Left cardiac atrium (tissue), 4 donors: ENCODE measurements around the gene FGF6. TPM values are rescaled to one million over a fixed set of nuclear protein-coding genes. Genes with fewer than 3 reads are reported as not detected.
"Not testable (repeated sequence)": the region's sequence is repeated elsewhere in the genome, so short reads cannot be mapped to it uniquely, and the experiment has no call there.

Experiments used
- ATAC-seq, 2 donors: fragments of 200-7000 bp; cut with Tn5 transposase; one replicate each; pipeline ENCODE4 v1.9.1; 2020; ENCODE audit warnings: mild to moderate bottlenecking in 2 of 2, moderate library complexity in 2 of 2
- DNase-seq: peaks from one replicate; pipeline ENCODE4 v3.0.0-alpha.2; 2020
- intact Hi-C, 2 donors: fragments of 100-400 bp; cut with DNase I; formaldehyde crosslinking; loops; one replicate each; pipeline versions ENCODE4 v1.14.1 to v1.15.1; 2022 to 2023
- total RNA-seq, 2 donors: library from RNA; stranded (reverse); fragmentation: NEBNext Ultra II Directional; extraction: Animal tissue kit (Norgen Biotek cat#: 25700); gene quantifications; one replicate each; pipeline ENCODE4 v1.2.1, GENCODE V29; 2021
- donor health status: DM: no; HTN: yes; CAD: no.
- donor health status: DM: no; HTN: yes; CAD: no; lungs with severe emphysema.
- donor health status: DM: yes; HTN: yes; CAD: no.
- donor health status: Dilated cardiomyopathy.

FGF6 gene
- total RNA-seq, 2 donors from 2014 or later = not detected

DNA sequence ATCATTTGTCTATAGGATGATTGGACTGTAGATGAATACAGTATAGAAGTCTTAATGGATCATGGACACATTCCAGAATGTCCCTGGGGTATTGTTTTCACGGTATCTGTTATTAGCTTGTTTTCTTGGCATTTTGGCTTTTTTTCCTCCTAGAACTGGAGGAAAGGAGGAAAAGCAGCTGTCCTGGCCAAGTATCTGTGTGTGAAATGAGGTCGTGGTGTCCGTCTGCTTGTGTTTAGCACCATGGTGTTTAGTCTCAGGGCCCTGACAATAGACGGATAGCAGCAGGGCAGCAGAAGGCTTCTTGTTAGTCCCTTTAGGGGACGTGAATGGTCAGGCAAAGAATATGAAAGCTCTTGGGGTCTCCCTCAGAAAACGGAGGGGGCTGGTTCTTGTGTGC is 21.2 kb downstream of the FGF6 start:
- no peak for DNase-seq
- no peak for ATAC-seq
- intact Hi-C loops = no loop called here

DNA sequence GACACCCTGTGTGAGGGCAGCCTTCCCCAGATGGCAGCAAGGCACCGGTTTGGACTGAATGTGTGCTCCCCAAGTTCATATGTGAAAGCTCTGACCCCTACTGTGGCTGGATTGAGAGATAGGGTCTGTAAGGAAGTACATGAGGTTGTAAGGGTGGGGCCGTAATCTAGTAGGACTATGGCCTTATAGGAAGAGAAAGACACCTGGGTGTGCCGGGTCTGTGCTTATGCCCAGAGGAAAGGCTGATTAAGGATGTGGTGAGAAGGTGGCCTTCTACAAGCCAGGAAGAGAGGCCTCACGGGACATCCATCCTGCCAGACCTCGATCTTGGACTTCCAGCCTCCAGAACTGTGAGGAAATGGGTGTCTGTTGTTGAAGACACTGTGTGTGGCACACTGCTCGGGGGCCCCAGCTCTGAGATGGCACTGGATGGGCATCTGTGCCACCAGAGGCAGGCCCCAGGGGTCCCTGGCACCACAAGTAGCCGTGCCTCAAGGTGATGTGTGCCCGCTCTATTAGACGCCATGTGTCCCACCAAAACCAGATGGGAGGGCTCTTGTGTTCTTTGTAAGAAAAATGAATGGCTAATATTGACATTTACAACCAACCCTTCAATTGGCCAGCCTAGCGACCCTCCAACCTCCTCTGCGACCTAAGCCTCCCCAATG is 22.0 kb downstream of the FGF6 start:
- DNase-seq = no peak
- intact Hi-C loops = no loop called here
- no peak for ATAC-seq

DNA sequence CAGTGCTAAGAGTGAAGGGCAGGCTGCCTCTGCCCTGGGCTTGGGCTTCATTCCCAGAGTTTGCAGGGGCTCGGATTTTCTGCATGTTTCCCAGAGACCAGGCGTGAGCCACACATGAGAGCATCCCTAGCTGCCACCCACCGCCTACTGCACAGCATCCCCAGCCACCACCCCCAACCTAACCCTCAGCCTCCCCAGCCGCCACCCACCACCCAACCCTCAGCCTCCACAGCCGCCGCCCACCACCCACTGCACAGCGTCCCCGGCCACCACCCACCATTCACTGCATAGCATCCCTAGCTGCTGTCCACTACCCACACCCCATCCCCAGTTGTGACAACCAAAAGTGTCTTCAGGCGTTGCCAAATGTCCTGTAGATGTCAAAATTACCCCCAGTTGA is 22.6 kb downstream of the FGF6 start:
- no peak for DNase-seq
- intact Hi-C loops = no loop called here
- ATAC-seq = no peak

DNA sequence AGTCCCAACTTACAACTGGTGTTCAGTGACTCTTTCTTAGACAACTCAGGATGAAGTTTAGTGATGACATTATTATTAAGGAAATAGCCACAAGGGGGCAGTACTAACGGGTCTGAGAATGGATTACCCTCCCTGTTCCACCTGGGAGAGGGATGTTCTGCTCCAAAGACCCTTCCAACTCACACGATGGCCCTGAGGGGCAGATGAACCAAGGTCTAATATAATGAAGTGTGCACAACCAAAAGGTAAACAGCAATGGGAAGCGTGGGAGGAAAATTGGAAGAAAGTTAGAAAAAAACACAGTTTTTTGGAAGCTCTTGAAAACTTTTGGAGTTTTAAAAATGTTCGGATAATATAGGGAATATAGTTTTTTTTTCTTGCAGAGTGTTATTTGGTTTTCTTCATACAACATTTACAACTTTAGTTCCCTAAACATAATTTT is 24.0 kb downstream of the FGF6 start:
- ATAC-seq = peak in 1 of 2 donors; percentile 31
- intact Hi-C loops = no loop called here
- no peak for DNase-seq

DNA sequence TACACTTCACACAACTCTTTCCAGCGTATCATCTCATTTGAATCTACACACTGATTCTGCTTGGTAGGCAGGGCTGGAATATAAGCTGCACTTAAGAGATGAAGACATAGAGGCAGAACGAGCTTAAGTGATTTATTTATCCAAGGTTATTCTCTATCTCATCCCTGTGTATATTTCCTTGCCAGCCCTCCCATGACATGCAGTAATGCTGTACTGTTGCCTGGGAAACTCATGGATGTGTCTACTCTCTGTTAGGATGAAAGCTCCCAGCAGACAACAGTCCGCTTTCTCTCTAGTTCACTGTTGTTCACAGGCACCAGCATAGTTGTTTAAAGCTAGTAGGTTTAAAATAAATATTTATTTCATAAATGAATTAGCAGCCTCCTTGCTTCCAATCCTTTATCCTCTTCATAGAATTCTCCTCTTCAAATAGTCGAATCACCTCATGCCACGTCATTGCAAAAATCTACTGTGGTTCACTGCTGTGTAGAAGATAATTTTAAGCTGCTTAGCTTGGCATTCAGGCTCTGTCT is 25.4 kb downstream of the FGF6 start:
- ATAC-seq (no peak), DNase-seq (no peak)
- intact Hi-C loops = no loop called here

DNA sequence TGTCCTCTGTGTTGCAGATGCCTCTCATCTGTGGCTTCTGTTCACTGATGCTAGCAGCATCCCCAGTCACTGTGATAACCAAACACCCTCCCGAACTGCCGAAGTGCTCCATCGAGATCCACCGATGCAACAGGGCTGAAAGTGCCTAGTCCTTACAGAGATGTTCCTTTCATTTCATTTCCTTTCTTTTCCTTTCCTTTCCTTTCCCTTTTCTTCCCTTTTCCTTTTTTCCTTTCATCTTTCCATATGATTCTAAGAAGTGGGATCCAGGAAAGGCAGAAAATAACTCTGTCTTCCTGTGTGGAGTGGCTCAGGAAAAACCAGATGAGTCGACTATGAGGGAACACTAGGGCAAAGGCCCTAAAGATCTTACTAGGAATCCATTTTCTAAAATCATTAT is 26.7 kb downstream of the FGF6 start:
- DNase-seq (no peak), ATAC-seq (no peak)
- intact Hi-C loops = no loop called here

DNA sequence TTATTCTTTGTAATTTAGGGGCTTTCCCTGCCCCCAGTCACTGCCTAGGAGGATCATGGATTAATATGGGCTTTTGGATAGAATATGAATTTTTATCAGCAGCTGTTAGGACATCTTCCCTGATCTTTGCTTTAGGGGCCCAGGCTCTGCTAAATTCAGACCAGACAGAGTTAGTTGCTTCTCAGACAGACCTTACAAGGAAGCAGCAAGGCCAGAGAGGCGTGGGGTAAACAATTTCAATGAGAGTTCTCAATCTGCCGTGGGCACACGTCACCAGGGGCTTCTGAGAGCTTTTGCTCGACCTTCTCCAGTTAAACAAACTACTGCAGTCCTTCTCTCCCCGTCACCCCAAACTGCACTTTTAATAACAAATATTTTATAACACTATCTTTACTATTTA is 27.7 kb downstream of the FGF6 start:
- DNase-seq (no peak), ATAC-seq (no peak)
- intact Hi-C loops = no loop called here

DNA sequence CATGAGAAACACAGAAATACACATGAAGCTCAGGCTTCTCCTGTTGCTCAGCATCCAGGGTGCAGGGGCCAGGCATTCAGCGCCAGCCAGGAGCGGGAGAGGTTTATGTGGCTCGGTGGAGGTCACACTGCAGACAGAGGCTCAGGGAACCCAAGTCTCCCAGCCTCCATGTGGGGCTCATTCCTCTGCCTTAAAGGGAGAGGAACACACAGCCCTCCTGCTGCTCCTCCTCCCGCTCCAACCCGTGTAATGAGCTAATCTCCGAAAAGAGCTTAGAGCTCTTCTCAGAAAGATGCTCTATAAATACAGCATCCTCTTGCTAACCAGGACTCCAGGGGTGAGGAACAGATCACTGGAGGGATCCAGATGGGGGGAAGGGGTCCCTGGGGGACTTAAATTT is 28.2 kb downstream of the FGF6 start:
- intact Hi-C loops = no loop called here
- no peak for ATAC-seq

DNA sequence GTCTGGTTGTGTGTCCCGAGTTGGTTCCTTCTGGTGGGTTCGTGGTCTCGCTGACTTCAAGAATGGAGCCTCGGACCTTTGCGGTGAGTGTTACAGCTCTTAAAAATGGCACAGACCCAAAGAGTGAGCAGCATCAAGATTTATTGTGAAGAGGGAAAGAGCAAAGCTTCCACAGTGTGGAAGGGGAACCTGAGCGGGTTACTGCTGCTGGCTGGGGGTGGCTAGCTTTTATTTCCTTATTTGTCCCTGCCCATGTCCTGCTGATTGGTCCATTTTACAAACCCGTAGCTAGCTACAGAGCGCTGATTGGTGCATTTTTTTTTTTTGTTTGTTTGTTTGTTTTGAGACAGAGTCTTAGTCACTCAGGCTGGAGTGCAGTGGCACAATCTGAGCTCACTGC is 29.3 kb downstream of the FGF6 start:
- DNase-seq (no peak), ATAC-seq (no peak)
- intact Hi-C loops = no loop called here

More for the DNA sequence above, 28.2 kb downstream of the FGF6 start:
- DNase-seq = no peak

DNA sequence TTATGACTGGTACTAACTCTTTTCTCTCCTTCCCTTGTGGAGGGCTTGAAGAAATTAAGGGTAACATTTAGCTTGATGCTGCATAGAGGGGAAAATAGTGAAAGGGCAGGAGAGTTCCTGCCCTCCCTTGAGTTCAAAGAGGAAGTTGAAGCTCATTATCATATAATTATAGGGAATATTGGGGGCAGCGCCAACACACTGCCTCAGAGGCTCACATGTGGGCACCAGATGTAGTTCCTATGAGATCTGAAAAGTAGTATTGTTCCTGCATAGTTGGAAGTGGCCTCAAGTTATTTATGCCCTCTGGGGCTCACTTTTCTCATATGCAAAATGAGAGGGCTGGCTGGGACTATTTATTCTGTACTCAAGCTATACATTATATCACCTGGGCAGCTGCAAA is 33.1 kb downstream of the FGF6 start:
- intact Hi-C loops = no loop called here
- ATAC-seq (no peak), DNase-seq (no peak)

DNA sequence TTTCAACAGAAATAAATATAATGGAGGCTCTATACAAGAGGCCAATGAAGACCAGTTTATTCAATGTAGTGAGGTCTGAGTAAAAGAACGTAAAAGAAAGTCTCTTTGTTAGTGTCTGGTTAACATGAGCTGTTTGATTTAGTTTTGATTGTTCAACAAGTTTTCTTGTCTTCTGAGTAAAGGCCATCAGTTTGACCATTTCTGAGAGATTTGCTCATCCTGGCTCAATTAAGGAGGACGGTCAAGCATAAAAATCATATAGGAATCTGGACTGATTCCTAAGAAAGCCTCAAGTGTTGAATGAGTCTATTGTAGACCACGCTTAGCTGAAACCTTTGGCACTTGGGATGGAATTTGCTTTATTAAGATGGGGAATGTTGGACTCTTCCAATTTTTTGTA is 33.6 kb downstream of the FGF6 start:
- DNase-seq (no peak), ATAC-seq (no peak)
- intact Hi-C loops = no loop called here

DNA sequence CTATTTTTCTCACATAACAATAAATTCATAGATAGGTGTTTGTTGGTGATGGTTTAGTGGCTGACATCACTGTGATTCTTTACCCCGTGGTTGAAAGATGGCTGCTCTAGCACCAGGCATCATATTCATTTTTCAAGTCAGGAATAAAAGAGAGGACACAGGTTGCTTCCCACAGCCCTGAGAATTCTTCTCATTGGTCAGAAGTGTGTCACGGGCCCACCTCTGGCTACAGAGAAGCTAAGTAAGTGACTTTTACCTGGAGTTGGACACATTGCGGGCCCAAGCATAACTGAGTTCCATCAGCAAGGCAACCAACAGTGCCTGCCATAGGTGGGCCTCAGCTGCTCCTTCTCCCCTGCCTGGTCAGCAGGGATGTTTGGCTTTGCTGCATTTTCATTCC is 38.5 kb downstream of the FGF6 start:
- intact Hi-C loops = no loop called here
- ATAC-seq (no peak), DNase-seq (no peak)

DNA sequence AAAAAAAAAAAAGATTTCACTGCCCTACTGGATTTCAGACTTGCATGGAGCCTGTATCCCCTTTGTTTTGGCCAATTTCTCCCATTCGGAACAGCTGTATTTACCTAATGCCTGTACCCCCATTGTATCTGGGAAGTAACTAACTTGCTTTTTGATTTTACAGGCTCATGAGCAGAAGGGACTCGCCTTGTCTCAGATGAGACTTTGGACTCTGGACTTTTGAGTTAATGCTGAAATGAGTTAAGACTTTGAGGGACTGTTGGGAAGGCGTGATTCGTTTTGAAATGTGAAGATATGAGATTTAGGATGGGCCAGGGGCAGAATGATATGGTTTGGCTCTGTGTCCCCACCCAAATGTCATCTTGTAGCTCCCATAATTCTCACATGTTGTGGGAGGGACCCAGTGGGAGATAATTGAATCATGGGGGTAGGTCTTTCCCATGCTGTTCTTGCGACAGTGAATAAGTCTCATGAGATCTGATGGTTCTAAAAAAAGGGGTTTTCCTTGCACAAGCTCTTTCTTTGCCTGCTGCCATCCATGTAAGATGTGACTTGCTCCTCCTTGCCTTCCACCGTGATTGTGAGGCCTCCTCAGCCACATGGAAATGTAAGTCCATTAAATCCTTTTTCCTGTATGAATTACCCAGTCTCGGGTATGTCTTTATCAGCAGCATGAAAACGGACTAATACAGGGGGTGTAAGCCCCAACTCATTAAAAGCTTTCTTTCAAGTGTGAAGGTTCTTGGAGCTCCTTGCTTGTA is 40.6 kb downstream of the FGF6 start:
- intact Hi-C loops, DNase-seq, ATAC-seq: not testable (repeated sequence)

DNA sequence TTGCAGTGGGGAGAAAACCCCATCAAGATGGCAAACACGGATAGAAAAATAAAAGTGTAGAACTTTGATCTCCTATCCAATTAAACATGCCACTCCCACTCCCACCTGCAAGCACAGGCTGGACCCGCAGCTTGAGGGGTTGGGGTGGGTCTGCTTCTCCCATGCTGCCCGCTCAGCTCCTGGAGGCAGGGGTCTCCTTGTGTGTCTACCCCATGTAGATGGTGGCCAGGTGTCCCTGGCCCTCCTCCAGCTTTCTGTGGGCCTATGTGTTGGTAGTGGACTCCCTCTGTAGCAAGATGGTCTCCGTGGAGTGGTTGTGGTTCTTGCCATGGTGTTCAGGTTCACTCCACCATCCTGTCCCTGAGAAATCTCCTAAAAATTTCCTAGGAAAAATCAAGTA is 42.6 kb downstream of the FGF6 start:
- DNase-seq (no peak), ATAC-seq (no peak)

DNA sequence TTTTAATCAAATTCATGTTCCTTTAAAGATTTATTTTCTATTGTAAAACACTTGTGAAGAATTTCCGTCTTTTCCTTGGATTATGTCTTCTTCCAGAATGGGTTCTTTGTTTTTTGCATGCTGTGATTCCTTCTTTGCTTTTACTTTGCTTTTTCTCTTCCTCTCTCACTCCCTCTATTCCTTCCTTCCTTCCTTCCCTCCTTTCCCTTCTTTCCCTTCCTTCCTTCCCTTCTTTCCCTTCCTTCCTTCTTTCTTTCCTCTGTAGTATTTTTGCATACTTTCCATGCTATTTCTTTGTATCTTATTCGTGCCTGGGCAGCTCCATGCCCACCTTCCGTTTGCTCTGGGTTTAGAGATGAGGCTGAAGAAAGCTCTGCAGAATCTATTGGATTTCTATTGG is 44.5 kb downstream of the FGF6 start:
- intact Hi-C loops = no loop called here
- no peak for DNase-seq
- no peak for ATAC-seq

More for the DNA sequence above, 42.6 kb downstream of the FGF6 start:
- intact Hi-C loops = no loop called here

DNA sequence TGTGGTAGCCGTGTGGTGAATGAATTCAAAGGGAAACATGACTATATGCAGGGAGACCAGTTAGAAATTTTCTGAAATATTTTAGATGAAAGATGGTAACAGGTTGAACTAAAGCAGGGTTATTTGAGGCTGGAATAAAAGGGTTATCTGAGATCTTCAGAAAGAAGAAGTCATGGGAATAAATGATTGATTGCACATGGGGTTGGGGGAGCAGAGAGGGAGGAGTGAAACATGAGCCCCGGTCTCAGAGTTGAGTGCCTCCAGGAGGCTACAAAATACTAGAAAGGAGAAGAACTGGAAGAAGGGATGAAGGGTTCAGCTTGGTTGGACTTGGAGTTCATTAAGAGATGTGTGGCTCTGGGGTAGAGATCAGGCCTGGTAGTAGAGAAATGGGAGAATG is 49.8 kb downstream of the FGF6 start:
- intact Hi-C loops = no loop called here
- no peak for DNase-seq
- ATAC-seq = no peak

DNA sequence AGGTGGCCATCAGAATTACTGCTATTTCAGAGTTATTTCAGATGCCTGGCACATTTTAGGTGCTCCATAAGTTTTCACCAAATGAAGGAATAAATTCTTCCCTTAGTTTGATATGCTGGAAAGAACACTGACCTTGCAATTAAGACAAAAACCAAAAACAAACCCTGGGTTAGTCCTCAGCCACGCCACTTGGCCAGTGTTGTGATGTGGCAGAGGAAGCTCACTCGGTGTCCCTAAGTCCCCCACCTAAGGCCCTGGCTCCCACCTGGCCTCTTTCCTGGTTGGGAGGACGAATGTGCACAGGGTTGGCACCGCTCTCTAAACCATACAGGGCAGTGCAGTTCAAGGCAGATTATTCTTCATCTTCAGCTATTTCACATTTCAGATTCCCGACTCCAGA is 52.4 kb downstream of the FGF6 start:
- intact Hi-C loops = no loop called here
- DNase-seq (no peak), ATAC-seq (no peak)

DNA sequence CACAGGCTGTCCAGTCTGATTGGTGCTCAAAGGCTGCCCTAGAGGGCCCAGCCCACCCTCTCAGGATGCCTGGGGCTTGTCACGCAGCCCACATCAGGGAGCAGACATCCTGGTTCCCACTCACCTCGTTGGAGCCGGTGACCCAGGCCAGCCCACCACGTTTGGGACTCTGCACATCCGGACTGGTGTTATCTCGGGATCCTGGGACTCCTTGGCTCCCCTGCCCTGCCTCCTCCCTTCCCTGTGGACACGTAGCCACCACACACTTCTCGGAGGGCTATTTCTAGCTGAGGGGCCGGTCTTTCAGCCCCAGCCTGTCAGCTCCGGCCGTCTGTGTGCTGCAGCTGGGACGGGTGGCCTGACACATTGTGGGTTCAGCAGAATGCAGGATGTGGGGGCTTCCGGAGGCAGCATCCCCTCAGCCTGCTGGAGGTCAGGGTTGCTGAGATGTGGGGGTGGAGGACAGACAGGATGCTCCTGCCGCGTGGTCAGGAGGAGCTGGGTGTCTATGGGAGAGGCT is 53.3 kb downstream of the FGF6 start:
- no peak for DNase-seq
- peak; percentile 41 to 59 for ATAC-seq

DNA sequence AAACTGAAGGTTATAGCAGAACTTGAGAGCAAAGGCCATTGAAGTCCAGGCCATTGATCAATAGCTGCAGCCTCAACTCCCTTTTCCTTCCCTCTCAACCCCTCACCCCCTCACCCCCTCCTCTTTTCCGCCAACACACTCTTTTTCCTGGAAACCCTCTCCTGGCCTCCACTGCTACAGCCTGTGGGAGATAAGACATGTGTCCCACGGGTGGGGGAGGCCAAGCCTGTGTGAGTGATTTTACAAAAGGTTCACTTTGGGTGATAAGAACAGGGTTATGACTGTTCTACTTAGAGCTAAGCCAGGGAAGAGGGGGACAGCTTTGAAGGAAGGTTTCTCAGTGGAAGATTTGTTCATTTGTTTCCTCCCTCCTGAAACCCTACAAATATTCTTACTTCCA is 57.0 kb downstream of the FGF6 start:
- intact Hi-C loops = no loop called here
- DNase-seq = no peak

More for the DNA sequence above, 53.3 kb downstream of the FGF6 start:
- intact Hi-C loops = no loop called here

DNA sequence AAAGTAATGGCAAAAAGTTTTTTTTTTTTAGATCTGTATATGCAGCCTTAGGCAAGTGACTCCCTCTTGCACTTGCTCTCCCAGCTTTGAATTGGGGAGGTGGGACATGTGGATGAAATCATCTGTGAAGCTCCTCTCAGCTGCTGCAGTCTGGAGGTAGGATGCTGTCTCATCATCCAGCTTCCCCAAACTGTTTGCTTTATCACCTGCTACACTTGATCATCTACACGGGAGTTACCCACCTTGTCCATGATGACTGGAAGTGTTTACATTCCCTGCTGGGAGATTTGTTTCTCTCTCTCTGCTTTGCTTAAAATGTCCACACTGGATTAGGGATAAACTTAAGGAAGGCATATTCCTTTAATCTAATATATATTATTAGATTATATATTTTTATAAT is 57.6 kb downstream of the FGF6 start:
- ATAC-seq = no peak
- intact Hi-C loops = no loop called here
- no peak for DNase-seq

More for the DNA sequence above, 57.0 kb downstream of the FGF6 start:
- ATAC-seq = no peak

DNA sequence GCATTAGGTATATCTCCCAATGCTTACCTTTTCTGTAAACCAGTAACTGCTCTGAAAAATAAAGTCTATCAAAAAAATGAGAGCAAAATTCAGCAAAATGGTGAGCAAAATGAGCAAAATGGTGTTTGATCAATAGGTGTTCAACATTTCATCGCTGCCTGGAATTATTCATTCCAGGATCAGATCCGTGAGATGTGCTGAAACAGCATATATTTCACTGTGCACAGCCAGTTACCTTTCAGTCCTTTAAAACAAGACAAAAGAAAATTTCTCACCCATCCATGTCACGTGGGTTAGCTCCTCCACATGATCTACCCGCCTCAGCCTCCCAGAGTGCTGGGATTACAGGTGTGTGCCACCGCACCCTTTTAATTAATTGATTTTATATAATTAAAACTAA is 58.0 kb downstream of the FGF6 start:
- ATAC-seq = no peak
- DNase-seq = no peak
- intact Hi-C loops = no loop called here
